Gastroesophageal sphincter (tissue), 3 donors: ENCODE data around the gene CALML5.

ENCODE experiments used
- EP300 ChIP-seq: sonication (generic); formaldehyde crosslinking; IDR thresholded peaks from one replicate; pipeline ENCODE4 v1.6.1; 2017; ENCODE audit warnings: antibody characterized with exemption, mild to moderate bottlenecking
- POLR2A ChIP-seq, 2 donors: fragments of 450-650 bp; IDR thresholded peaks; one replicate each; pipeline ENCODE4 v1.6.1; 2017; ENCODE audit warnings: antibody characterized with exemption in 2 of 2, mild to moderate bottlenecking in 2 of 2, moderate library complexity in 1 of 2
- POLR2AphosphoS5 ChIP-seq: sonication (generic); formaldehyde crosslinking; IDR thresholded peaks from one replicate; pipeline ENCODE4 v1.6.1; 2017; ENCODE audit warnings: antibody characterized with exemption
- TF ChIP-seq, protein P1 (sequence below), 4 experiments: fragments of 200-600 bp in 2 of 4; fragments of 450-650 bp in 2 of 4; sonication (generic) in 1 of 4; IDR thresholded peaks; one replicate each; pipeline ENCODE4 v1.5.1; 2017 to 2019; ENCODE audit warnings: antibody characterized with exemption in 4 of 4, mild to moderate bottlenecking in 2 of 4, moderate library complexity in 2 of 4

DNA sequence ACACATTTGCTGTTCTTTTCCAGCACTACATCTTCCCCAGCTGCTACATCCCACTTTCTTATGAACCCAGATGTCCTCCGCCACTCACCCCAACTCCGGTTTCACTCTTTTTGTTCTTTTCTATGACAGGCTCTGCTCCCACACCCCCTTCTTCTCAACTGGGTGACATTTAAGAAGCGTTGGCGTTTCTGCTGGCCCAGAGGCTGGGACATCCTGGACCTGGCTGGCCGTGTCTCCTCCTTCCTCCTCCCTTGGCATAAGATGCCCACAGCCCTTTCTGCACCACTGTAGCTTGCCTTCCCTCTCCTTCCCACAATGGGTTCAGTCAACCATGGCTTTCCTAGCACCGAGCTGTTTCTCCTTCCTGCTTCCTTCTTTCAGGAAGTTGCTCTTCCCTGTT lies 9.4 kb upstream of the CALML5 start:
- TF ChIP-seq, protein P1, sequence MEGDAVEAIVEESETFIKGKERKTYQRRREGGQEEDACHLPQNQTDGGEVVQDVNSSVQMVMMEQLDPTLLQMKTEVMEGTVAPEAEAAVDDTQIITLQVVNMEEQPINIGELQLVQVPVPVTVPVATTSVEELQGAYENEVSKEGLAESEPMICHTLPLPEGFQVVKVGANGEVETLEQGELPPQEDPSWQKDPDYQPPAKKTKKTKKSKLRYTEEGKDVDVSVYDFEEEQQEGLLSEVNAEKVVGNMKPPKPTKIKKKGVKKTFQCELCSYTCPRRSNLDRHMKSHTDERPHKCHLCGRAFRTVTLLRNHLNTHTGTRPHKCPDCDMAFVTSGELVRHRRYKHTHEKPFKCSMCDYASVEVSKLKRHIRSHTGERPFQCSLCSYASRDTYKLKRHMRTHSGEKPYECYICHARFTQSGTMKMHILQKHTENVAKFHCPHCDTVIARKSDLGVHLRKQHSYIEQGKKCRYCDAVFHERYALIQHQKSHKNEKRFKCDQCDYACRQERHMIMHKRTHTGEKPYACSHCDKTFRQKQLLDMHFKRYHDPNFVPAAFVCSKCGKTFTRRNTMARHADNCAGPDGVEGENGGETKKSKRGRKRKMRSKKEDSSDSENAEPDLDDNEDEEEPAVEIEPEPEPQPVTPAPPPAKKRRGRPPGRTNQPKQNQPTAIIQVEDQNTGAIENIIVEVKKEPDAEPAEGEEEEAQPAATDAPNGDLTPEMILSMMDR (IDR thresholded peaks at IDR 0.05) = no peak
- TF ChIP-seq POLR2AphosphoS5 = no peak
- TF ChIP-seq EP300 = no peak
- no peak for TF ChIP-seq POLR2A (IDR thresholded peaks at IDR 0.05)
